CD4-positive, alpha-beta T cell treated with Interleukin-21 for 1 hour (primary cell): ENCODE measurements around the gene TEF.
A peak's percentile ranks its signal among the peaks of the same experiment; 100 is the strongest.

Source experiments
- DNase-seq: peaks from one replicate; pipeline ENCODE4 v3.0.0-alpha.2; 2020

Gene TEF

GRCh38 chr22:41381329-41382097 is at the start of gene TEF:
Gene TEF, plus strand, starts transcription at chr22:41381942. Its CDS starts 103 bp downstream, at chr22:41382045.
- peak; percentile 99 for DNase-seq

- DNase-seq, result no peak
Observed at GRCh38 chr22:41332217-41332939, 49.4 kb upstream of the TEF start.

GRCh38 chr22:41333806-41334205 is 47.9 kb upstream of the TEF start:
- DNase-seq, result no peak

- no peak for DNase-seq
Observed at GRCh38 chr22:41334215-41334614, 47.5 kb upstream of the TEF start.

GRCh38 chr22:41334951-41335635 is 46.6 kb upstream of the TEF start:
- DNase-seq, result no peak

GRCh38 chr22:41338614-41339212 is 43.0 kb upstream of the TEF start:
- DNase-seq, result no peak

- no peak for DNase-seq
Observed at GRCh38 chr22:41339823-41340222, 41.9 kb upstream of the TEF start.

- no peak for DNase-seq
Observed at GRCh38 chr22:41340357-41340756, 41.4 kb upstream of the TEF start.

GRCh38 chr22:41341012-41341411 is 40.7 kb upstream of the TEF start:
- DNase-seq, result no peak

- peak; percentile 3 for DNase-seq
Observed at GRCh38 chr22:41341990-41342389, 39.8 kb upstream of the TEF start.

GRCh38 chr22:41343300-41343699 is 38.4 kb upstream of the TEF start:
- no peak for DNase-seq

GRCh38 chr22:41343717-41344116 is 38.0 kb upstream of the TEF start:
- no peak for DNase-seq

- DNase-seq, result no peak
Observed at GRCh38 chr22:41344189-41344788, 37.5 kb upstream of the TEF start.

- no peak for DNase-seq
Observed at GRCh38 chr22:41345807-41346335, 35.9 kb upstream of the TEF start.

- DNase-seq, result no peak
Observed at GRCh38 chr22:41347066-41347859, 34.5 kb upstream of the TEF start.

- no peak for DNase-seq
Observed at GRCh38 chr22:41348964-41349484, 32.7 kb upstream of the TEF start.

- DNase-seq, result no peak
Observed at GRCh38 chr22:41350087-41350486, 31.7 kb upstream of the TEF start.

- DNase-seq, result no peak
Observed at GRCh38 chr22:41351011-41351410, 30.7 kb upstream of the TEF start.

GRCh38 chr22:41352058-41352457 is 29.7 kb upstream of the TEF start:
- DNase-seq, result no peak

GRCh38 chr22:41353862-41354575 is 27.7 kb upstream of the TEF start:
- no peak for DNase-seq

GRCh38 chr22:41354979-41355378 is 26.8 kb upstream of the TEF start:
- no peak for DNase-seq
